ENCODE data around the gene LRRN2. TPM values are rescaled to one million over a fixed set of nuclear protein-coding genes. Genes with fewer than 3 reads are reported as not detected.
A peak's percentile ranks its signal among the peaks of the same experiment; 100 is the strongest.

The LRRN2 gene
- total RNA-seq, 4 donors from 2014 or later = 2.0 to 8.6 (median 3.9) TPM

GRCh38 chr1:204706838-204707509 is 21.4 kb upstream of the LRRN2 start:
- Histone ChIP-seq H3K4me1 (no peaks in the 10 kb centered on the region), H3K36me3 (no peaks in the 10 kb centered on the region), H3K27ac (no peak overlapping the region), H3K4me3 (replicated peaks in 1 of 3) (no peak overlapping the region), H3K27me3 (no peaks in the 10 kb centered on the region), H3K9me3 (no peaks in the 10 kb centered on the region)
- no peak for TF ChIP-seq POLR2A (IDR thresholded peaks at IDR 0.05)
- no peak for TF ChIP-seq CTCF (IDR thresholded peaks at IDR 0.05)
- WGBS, 2 donors = 57 to 69% methylated on average over 11 of the region's 11 CpGs
- intact Hi-C loops (cut with DNase I) = no loop called here
- no peak for DNase-seq

- intact Hi-C loops (cut with DNase I) = no loop called here
- H3K4me3 ChIP-seq (replicated peaks in 1 of 3) = no peak overlapping the region
- DNase-seq = peak in 1 of 2 donors; percentile 14
- no peak overlapping the region for H3K27ac ChIP-seq
- no peaks in the 10 kb centered on the region for H3K27me3 ChIP-seq
- no peaks in the 10 kb centered on the region for H3K36me3 ChIP-seq
- no peak for TF ChIP-seq POLR2A (IDR thresholded peaks at IDR 0.05)
- no peak for TF ChIP-seq CTCF (IDR thresholded peaks at IDR 0.05)
- no peaks in the 10 kb centered on the region for H3K4me1 ChIP-seq
- WGBS, 2 donors = 54 to 60% methylated on average over 10 to 11 of the region's 11 CpGs
- no peaks in the 10 kb centered on the region for H3K9me3 ChIP-seq
These were observed 20.6 kb upstream of the LRRN2 start for GRCh38 chr1:204705888-204706837.

- intact Hi-C loops (cut with DNase I) = no loop called here
- Histone ChIP-seq H3K9me3 (no peaks in the 10 kb centered on the region), H3K27me3 (no peaks in the 10 kb centered on the region), H3K4me1 (no peaks in the 10 kb centered on the region), H3K4me3 (replicated peaks in 1 of 3) (no peak overlapping the region), H3K27ac (no peak overlapping the region), H3K36me3 (no peaks in the 10 kb centered on the region)
- DNase-seq = no peak
- TF ChIP-seq POLR2A (IDR thresholded peaks at IDR 0.05) (no peak), CTCF (IDR thresholded peaks at IDR 0.05) (no peak)
- WGBS, 2 donors = 86 to 95% methylated on average over 5 of the region's 5 CpGs
These were observed 19.9 kb upstream of the LRRN2 start for GRCh38 chr1:204705493-204705811.

- no peaks in the 10 kb centered on the region for H3K36me3 ChIP-seq
- no peaks in the 10 kb centered on the region for H3K4me1 ChIP-seq
- intact Hi-C loops (cut with DNase I) = no loop called here
- WGBS, 2 donors = 92 to 94% methylated on average over 4 of the region's 4 CpGs
- H3K27me3 ChIP-seq = no peaks in the 10 kb centered on the region
- no peaks in the 10 kb centered on the region for H3K9me3 ChIP-seq
- no peak overlapping the region for H3K4me3 ChIP-seq (replicated peaks in 1 of 3)
- DNase-seq = no peak
- no peak for TF ChIP-seq POLR2A (IDR thresholded peaks at IDR 0.05)
- H3K27ac ChIP-seq = no peak overlapping the region
These were observed 19.4 kb upstream of the LRRN2 start for GRCh38 chr1:204704794-204705492.

GRCh38 chr1:204703826-204704612 is 18.5 kb upstream of the LRRN2 start:
- 76 to 80% methylated on average over 12 to 16 of the region's 16 CpGs for WGBS, 2 donors
- Histone ChIP-seq H3K27ac (no peak overlapping the region), H3K4me3 (replicated peaks in 1 of 3) (no peak overlapping the region), H3K4me1 (no peaks in the 10 kb centered on the region), H3K9me3 (no peaks in the 10 kb centered on the region), H3K36me3 (no peaks in the 10 kb centered on the region), H3K27me3 (no peaks in the 10 kb centered on the region)
- no peak for DNase-seq
- intact Hi-C loops (cut with DNase I) = no loop called here
- no peak for TF ChIP-seq POLR2A (IDR thresholded peaks at IDR 0.05)
- no peak for TF ChIP-seq CTCF (IDR thresholded peaks at IDR 0.05)
